AG10803 (cell line): ENCODE results near the gene OR8B8.

Source experiments
- DNase-seq: peaks from one replicate; pipeline ENCODE4 v3.0.0; 2010; ENCODE audit warnings: low read depth
- H3K4me3 ChIP-seq: 2 replicates; pipeline ENCODE4 v1.5.1; 2011; ENCODE audit warnings: mild to moderate bottlenecking, low read length, control low read depth
- TF ChIP-seq, protein P1 (sequence below): conservative IDR thresholded peaks from 2 replicates; pipeline ENCODE4 v1.5.1; 2011; ENCODE audit warnings: mild to moderate bottlenecking, low read length, control low read depth, inconsistent platforms

Gene OR8B8

DNA sequence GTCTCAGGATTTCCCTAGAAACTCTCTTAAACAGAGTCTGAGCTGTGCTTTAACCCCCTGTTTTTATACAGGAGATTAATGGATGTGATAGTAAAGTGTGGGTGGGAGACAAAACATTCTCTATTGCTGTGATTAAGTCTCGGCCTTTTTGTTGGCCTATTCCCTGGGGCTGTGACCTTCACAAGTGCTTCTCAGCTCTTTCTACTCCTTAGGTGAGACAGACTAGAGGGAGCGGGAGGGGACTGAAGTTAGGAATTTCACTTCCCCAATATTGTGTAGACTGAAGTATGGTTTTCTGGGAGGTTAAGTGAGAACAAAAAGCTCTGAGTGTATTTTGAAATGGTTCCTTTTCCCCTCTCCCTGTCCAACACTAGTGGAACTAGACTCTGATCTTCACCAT lies 29.8 kb upstream of the OR8B8 start:
- H3K4me3 ChIP-seq = no peak overlapping the region
- TF ChIP-seq, protein P1, sequence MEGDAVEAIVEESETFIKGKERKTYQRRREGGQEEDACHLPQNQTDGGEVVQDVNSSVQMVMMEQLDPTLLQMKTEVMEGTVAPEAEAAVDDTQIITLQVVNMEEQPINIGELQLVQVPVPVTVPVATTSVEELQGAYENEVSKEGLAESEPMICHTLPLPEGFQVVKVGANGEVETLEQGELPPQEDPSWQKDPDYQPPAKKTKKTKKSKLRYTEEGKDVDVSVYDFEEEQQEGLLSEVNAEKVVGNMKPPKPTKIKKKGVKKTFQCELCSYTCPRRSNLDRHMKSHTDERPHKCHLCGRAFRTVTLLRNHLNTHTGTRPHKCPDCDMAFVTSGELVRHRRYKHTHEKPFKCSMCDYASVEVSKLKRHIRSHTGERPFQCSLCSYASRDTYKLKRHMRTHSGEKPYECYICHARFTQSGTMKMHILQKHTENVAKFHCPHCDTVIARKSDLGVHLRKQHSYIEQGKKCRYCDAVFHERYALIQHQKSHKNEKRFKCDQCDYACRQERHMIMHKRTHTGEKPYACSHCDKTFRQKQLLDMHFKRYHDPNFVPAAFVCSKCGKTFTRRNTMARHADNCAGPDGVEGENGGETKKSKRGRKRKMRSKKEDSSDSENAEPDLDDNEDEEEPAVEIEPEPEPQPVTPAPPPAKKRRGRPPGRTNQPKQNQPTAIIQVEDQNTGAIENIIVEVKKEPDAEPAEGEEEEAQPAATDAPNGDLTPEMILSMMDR = no peak
- no peak for DNase-seq

DNA sequence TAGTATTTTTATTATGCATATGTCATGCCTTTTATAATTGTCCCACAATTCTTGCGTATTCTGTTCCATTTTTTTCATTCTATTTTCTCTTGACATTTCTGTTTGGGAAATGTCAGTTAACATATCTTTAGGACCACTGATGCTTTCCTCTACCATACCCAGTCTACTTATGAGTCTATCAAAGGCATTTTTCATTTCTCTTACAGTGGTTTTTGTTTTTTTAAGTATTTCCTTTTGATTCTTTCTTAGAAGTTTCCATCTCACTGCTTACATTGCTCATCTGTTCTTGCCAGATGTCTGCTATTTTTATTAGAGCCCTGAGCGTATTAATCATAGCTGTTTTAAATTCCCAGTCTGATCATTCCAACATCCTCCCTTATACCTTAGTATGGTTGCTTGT lies 29.3 kb upstream of the OR8B8 start:
- TF ChIP-seq, protein P1 = no peak
- DNase-seq = no peak
- no peak overlapping the region for H3K4me3 ChIP-seq

DNA sequence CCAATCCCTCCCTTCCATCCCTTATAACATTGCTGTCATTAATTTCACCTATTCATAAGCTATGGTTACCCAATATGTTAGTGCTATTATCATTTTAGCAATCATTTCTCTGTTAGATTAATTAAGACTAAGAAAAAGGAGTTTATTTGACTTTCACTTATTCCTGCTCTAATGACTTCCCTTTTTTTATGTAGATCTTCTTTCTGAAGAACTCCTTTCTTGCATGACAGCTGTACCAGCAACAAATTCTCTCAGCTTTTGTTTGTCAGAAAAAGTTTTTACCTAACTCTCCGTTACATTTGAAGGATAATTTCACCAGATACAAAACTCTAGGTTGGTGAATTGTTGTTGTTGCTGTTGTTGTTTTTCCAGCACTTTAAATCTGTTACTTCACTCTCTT lies 28.6 kb upstream of the OR8B8 start:
- TF ChIP-seq, protein P1 = no peak
- no peak overlapping the region for H3K4me3 ChIP-seq
- DNase-seq = no peak

DNA sequence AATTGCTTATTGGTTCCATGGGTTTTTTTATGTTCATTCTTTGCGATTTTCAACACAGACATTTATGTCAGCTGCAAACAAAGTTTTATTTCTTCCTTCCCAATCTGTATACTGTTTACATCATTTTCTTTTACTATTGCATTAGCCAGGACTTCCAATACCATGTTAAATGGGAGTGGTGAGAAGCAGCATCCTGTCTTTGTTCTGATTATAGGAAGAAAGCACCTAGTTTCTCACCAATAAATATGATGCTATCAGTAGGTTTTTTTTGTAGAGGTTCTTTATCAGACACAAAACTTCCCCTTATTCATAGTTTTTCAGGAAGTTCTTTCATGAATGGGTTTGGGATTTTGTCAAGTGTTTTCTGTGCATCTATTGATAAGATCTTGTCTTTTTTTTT lies 28.0 kb upstream of the OR8B8 start:
- TF ChIP-seq, protein P1 = no peak
- DNase-seq = no peak
- no peak overlapping the region for H3K4me3 ChIP-seq

DNA sequence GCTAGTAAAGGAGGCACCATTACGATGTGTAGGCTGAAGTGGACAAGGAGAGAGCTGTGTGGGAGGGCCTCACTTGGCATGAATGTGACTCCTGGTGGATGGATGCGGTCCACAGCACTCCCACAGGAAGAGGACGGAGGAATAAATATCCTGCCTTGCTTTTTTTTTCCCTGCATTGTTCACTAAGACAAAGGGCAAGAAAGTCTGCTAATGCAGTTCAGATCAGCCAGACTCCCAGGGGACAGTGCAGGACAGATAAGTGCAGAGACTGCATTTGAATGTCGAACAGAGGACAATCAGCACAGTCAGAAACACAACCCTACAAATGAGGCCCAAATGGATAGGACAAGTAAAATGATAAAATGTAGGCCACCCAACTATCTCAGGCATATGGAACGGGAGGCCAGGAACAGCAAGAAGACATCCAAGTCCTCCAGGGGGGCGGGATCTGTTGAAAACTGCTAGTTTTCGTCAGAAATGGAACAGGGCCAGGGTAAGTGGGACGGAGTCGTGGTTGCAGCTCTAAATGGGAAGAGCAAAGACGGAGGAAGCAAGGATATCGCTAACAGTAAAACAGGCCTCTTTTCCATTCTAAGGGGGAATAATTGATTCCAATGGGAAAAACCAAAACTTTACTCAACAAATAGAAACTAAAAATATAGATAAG lies 25.2 kb upstream of the OR8B8 start:
- no peak overlapping the region for H3K4me3 ChIP-seq
- DNase-seq = no peak
- TF ChIP-seq, protein P1 = no peak

DNA sequence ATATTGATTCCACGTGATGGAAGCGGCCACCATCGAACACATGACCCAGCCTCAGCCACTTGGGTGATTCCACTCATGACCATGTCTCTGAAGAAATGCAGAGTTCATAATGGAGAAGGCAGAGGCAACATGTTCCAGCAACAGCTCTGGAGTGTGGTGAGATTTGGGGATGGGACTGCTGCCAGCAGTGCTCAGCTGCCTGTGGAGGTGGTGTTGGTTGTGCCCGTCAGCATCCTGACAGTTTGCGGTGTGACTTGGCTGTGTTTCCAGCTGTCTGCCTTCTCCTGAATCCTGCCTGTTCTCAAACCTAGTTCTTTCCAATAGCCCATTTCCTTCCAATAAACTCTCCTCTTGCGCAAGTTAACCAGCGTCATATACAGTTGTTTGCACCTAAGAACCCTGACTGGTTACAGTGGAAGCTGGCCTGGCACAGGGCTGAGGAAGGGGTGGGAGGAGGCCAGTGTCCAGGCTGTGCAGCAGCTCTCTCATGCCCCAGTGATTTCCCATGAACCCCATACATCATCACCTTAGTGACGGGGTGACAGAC lies 22.0 kb upstream of the OR8B8 start:
- no peak overlapping the region for H3K4me3 ChIP-seq
- no peak for DNase-seq
- TF ChIP-seq, protein P1 = no peak

DNA sequence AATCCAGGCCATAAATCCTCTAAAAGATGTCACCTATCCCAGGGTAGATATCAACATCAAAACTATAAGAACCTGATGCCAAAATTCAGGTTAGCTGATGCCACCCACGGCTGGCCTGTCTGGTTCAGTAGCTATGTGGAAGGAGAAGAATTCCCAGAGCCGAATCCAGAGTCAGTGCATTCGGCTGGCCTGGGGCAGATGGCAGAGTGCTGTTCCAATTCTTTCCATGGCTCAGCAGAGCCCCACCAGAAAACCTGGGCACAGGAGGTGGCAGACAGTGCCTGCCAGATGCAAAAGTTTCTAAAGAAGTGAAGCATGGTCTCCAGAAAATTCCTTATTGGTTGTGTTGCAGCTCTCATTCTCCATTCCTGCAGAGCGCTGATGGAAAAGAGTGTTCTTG lies 19.9 kb upstream of the OR8B8 start:
- no peak for DNase-seq
- TF ChIP-seq, protein P1 = no peak
- H3K4me3 ChIP-seq = no peak overlapping the region
